Breast epithelium (tissue), 4 donors: ENCODE data around the gene PYCR2. TPM values are rescaled to one million over a fixed set of nuclear protein-coding genes. Genes with fewer than 3 reads are reported as not detected.

Experiments
- DNase-seq, 2 donors: peaks; one replicate each; pipeline ENCODE4 v3.0.0-alpha.2; 2019; ENCODE audit warnings: low spot score in 2 of 2
- H3K27ac ChIP-seq, 2 donors: fragments of 200-600 bp; sonication (generic) in 1 of 2; one replicate each; pipeline ENCODE4 v1.5.1; 2016 to 2019; ENCODE audit warnings: mild to moderate bottlenecking in 1 of 2
- H3K27me3 ChIP-seq, 2 donors: fragments of 200-600 bp; sonication (generic) in 1 of 2; one replicate each; pipeline versions ENCODE4 v1.5.1 to v1.6.0; 2017 to 2019; ENCODE audit warnings: control low read depth in 1 of 2, mild to moderate bottlenecking in 1 of 2
- H3K36me3 ChIP-seq: fragments of 200-600 bp; one replicate; pipeline ENCODE4 v1.5.1; 2019
- H3K4me1 ChIP-seq, 2 donors: fragments of 200-600 bp; sonication (generic); one replicate each; pipeline ENCODE4 v1.5.1; 2016 to 2019; ENCODE audit warnings: control low read depth in 1 of 2
- H3K4me3 ChIP-seq, 3 donors: fragments of 200-600 bp; sonication (generic); 1 replicate in 2 of 3; 2 replicates in 1 of 3; pipeline ENCODE4 v1.5.1; 2016 to 2019; ENCODE audit warnings: mild to moderate bottlenecking in 3 of 3, moderate library complexity in 2 of 3
- H3K9me3 ChIP-seq, 2 donors: fragments of 200-600 bp; sonication (generic) in 1 of 2; one replicate each; pipeline ENCODE4 v1.5.1; 2016 to 2019; ENCODE audit warnings: control low read depth in 1 of 2
- POLR2A ChIP-seq: fragments of 450-650 bp; IDR thresholded peaks from one replicate; pipeline ENCODE4 v1.6.1; 2016; ENCODE audit warnings: antibody characterized with exemption, mild to moderate bottlenecking, moderate library complexity
- POLR2AphosphoS5 ChIP-seq, 3 donors: sonication (generic); formaldehyde crosslinking; IDR thresholded peaks; one replicate each; pipeline ENCODE4 v1.6.1; 2017; ENCODE audit warnings: antibody characterized with exemption in 3 of 3
- intact Hi-C: fragments of 100-400 bp; cut with DNase I; formaldehyde crosslinking; loops from one replicate; pipeline ENCODE4 v1.15.1; 2023; ENCODE audit warnings: low total_unique reads
- total RNA-seq, 3 donors: library from RNA; depleted of rRNA; stranded (reverse); fragments of >200 nt; gene quantifications; one replicate each; pipeline ENCODE4 v1.1.0, GENCODE V29; 2016
- TF ChIP-seq, protein P1 (sequence below), 3 donors: fragments of 450-650 bp; IDR thresholded peaks; one replicate each; pipeline ENCODE4 v1.5.1; 2016 to 2017; ENCODE audit warnings: antibody characterized with exemption in 3 of 3, mild to moderate bottlenecking in 3 of 3, moderate library complexity in 3 of 3

Gene PYCR2
- total RNA-seq, 3 donors from 2014 or later, result 40.2 to 49.3 (median 47.9) TPM

DNA sequence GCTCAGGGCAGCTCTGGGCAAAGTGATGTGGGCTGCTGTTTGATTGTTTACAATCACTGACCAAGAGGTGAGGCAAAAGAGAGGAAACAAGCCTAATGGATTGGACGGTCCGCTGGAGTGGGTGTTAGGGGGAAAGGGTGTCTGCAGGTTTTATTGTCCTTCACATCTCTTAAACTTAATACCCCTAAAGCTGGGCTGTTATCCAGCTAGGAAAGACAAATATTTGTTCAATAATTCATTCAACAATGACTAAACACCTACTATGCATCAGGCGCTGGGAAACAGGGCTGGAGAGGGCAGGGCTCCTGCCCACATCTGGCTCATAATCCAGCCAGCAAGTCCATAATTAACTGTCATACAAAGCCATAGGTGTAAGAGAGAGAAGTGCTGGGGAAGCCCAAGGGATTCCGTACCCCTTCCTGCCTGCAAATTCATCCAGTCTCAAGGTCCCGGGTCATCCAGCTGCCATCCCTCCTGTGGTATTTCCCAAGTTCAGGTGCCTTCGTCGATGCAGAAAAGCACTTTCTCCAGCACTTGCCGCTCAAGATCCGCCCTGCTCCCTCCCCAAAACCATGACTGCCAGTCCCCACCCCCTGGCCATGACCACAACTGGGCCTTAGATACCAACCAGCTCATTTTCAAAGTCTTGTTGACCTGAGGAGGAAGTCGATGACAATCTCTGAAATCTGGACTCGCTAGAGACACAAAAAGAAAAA, 52.5 kb downstream of the PYCR2 start:
- Histone ChIP-seq H3K9me3 (no peaks in the 10 kb centered on the region), H3K27me3 (no peaks in the 10 kb centered on the region), H3K36me3 (no peaks in the 10 kb centered on the region), H3K27ac (peak overlapping the region in 1 of 2 donors; percentile 13), H3K4me1 (peaks cover 0 to 4% of the 10 kb centered on the region in 2 donors), H3K4me3 (no peak overlapping the region)
- DNase-seq, result no peak
- intact Hi-C loops, result no loop called here
- TF ChIP-seq, protein P1, sequence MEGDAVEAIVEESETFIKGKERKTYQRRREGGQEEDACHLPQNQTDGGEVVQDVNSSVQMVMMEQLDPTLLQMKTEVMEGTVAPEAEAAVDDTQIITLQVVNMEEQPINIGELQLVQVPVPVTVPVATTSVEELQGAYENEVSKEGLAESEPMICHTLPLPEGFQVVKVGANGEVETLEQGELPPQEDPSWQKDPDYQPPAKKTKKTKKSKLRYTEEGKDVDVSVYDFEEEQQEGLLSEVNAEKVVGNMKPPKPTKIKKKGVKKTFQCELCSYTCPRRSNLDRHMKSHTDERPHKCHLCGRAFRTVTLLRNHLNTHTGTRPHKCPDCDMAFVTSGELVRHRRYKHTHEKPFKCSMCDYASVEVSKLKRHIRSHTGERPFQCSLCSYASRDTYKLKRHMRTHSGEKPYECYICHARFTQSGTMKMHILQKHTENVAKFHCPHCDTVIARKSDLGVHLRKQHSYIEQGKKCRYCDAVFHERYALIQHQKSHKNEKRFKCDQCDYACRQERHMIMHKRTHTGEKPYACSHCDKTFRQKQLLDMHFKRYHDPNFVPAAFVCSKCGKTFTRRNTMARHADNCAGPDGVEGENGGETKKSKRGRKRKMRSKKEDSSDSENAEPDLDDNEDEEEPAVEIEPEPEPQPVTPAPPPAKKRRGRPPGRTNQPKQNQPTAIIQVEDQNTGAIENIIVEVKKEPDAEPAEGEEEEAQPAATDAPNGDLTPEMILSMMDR (IDR thresholded peaks at IDR 0.05), result no peak
- TF ChIP-seq POLR2A (no peak), POLR2AphosphoS5 (IDR thresholded peaks at IDR 0.05) (no peak)

GRCh38 chr1:225870911-225871310, 53.1 kb downstream of the PYCR2 start:
- H3K27me3 ChIP-seq, result no peaks in the 10 kb centered on the region
- intact Hi-C loops, result no loop called here
- H3K4me1 ChIP-seq, result peaks cover 0 to 4% of the 10 kb centered on the region in 2 donors
- DNase-seq, result no peak
- H3K36me3 ChIP-seq, result no peaks in the 10 kb centered on the region
- no peak overlapping the region for H3K27ac ChIP-seq
- TF ChIP-seq, protein P1 (IDR thresholded peaks at IDR 0.05), result no peak
- TF ChIP-seq POLR2AphosphoS5 (IDR thresholded peaks at IDR 0.05) (no peak), POLR2A (no peak)
- no peak overlapping the region for H3K4me3 ChIP-seq
- H3K9me3 ChIP-seq, result no peaks in the 10 kb centered on the region

Other genes starting within 250 kb of the PYCR2 start
- 100 to 1,000 TPM; 168 to 251 (median 205) TPM for gene SRP9, start 146.4 kb downstream of the PYCR2 start, total RNA-seq
- 100 to 1,000 TPM in 1 of 3 donors, 10 to 100 TPM in 2; 63.6 to 168 (median 67.3) TPM for gene EPHX1, start 114.1 kb downstream of the PYCR2 start, total RNA-seq
- 10 to 100 TPM; 69.6 to 88.0 (median 80.6) TPM for gene TMEM63A, start 41.9 kb downstream of the PYCR2 start, total RNA-seq
- under 1 TPM in 1 of 3 donors, not detected in 2; 0.48 TPM for gene LEFTY1, start 35.1 kb downstream of the PYCR2 start, total RNA-seq
- gene LEFTY2, start 17.0 kb upstream of the PYCR2 start, total RNA-seq, result under 1 TPM in 2 of 3 donors, not detected in 1; 0.88 to 0.96 TPM
- 10 to 100 TPM; 17.6 to 25.3 (median 22.0) TPM for gene SDE2, start 75.1 kb upstream of the PYCR2 start, total RNA-seq
- 100 to 1,000 TPM; 287 to 603 (median 462) TPM for gene H3-3A, start 138.5 kb upstream of the PYCR2 start, total RNA-seq